DMS 273 (cell line): ENCODE results near the gene CFAP46.
"Not testable (repeated sequence)": the region's sequence is repeated elsewhere in the genome, so short reads cannot be mapped to it uniquely, and the experiment has no call there.

ENCODE experiments used
- DNase-seq: peaks from one replicate; lab custom pipeline; 2025; ENCODE audit not compliant: unreplicated experiment; lab: John Stamatoyannopoulos, UW

CFAP46 gene

DNA sequence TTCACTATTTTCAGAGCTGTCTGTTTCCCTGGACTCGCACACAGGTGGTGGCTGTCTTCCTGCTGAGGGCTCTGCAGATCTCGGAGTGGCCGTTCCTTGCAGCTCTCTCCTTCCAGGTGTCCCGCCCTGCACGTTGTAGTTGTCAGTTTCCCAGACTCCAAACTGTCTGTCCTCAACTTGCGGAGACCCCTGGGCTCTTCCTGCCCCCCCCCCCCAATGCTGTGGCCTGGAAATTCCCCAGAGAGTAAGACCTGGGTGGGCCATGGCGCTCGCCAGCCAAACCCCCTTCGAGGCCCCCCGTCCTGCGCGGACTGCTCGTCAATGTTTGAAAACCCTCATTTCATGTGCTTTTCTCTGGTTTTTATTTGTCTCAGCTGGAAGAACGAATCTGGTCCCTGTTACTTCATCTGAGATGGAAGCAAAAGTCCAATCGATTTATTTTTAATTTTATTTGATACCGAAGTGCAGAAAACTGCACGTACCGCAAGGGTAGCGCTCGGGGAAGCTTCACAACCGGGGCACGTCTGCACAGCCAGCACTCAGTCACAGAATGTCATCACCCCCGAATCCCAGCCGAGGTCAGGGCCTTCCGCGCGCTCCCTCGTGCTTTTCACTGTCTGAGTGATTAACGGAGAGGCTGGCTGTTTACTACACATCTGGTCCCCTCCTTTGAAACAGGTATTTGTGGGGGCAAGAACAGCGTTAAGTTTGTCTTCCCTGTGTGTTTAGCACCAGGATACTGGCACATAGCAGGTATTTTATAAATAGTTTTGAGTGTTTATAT lies 110.0 kb downstream of the CFAP46 start:
- no peak for DNase-seq

DNA sequence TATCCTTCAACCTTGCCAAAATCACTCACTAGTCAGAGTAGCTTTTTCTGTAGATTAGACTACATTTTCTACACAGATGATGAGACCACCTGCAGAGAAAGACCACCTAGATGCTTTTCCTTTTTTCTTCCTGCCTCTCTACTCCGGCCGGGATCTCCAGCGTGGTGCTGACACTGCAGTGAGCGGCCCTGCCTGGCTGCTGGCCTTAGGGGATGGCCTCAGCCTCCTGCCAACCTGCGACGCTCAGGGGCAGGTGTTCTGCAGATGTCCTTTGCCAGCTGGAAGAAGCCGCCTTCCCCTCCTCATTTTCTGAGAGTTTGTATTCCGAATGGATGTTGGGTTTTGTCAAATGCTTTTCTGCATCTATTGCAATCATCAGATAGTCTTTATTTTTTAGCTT lies 113.0 kb downstream of the CFAP46 start:
- DNase-seq, result no peak

DNA sequence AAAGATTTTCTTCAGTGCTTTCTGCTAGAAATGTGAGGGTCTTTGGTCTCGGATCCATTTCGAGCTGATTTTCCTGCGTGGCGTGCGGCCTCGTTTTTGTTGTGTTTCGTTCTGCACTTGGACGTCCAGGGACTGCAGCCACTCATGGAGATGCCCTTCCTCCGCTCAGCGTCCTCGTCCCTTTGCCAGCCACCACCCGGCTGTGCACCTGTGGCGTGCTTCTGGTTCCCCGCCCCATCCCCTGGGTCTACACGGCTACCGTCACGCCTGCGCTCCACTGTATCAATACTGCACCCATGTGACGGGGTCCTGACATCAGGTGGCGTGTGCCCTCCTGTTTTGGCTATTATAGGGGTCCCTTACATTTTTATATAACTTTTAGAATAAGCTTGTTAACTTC lies 113.7 kb downstream of the CFAP46 start:
- no peak for DNase-seq

DNA sequence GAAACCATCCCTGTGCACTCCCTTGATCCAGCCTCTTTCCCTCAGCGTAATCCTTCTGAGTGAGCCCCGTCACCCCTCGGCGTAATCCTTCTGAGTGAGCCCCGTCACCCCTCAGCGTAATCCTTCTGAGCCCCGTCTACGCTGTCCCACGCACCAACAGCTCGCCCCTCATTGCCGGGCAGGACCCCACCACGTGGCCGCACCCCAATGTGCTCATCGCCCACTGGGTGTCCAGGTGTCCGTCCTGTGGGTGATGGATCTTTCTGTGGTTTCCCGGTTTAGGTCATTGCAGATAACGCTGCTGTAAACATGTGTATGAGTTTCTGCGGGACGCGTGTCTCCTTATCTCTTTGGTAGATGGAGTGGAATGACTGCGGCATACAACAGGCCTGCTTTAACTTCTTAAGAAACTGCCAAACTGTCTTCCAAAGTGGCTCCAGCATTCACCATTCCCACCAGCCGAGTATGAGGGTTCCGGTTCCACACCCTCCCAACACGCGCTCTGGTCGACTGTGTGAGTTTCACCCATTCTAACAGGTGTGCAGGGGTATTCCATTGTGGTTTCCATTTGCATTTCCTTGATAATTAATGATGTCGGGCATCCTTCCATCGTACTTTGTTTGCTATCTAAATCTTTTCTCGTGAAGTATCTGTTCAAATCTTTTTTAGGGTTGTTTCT lies 114.4 kb downstream of the CFAP46 start:
- no peak for DNase-seq

DNA sequence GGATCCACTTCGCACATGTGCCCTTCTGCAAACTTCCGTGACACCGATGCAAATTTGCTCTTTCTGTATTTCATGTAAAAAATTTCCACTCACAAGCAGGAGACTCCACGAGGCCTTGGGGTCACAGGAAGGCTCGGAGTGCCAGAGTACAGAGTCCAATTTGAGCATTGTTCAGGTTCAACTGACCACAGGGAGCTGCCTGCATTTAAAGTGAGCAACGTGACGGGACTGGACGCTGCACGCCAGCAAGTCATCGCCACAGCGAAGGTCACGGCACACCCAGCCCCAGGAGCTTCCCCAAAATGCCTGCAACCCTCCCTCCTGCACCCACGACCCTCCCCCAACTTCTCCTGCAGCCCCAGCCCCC lies 115.0 kb downstream of the CFAP46 start:
- DNase-seq, result no peak

DNA sequence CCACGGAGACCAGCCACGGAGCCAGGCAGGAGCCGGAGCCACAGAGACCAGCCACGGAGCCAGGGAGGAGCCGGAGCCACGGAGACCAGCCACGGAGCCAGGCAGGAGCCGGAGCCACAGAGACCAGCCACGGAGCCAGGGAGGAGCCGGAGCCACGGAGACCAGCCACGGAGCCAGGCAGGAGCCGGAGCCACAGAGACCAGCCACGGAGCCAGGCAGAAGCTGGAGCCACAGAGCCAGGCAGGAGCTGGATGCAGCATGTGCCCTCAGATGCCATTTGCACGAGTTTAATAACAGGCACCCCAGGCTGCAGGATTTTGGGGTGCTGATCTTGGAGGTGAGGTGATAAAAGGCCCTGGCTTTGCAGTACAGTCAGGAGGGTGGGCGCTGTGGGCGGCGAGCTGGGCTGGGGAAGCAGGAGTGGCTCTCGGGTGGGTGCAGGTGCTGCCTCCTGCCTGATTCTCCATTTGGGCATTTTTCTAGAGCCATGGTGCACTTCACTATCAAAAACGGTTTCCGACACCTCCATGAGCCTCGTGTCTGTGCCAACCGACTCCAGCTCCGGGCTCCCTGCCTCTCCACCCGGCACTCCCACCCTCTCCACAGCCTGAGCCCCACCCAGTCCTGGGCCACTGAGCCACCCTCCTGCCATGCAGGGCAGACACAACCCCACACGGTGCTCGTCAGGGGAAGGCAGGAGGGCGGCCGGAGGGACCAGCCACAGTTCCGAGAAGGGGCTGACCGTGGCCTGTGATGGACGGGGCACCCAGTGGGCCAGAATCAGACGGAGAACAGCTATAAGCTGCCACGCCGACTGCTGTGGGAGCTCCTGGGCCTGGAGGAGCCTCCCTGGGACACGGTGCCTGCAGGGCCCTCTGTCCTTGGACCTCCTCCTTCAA lies 115.6 kb downstream of the CFAP46 start:
- no peak for DNase-seq

DNA sequence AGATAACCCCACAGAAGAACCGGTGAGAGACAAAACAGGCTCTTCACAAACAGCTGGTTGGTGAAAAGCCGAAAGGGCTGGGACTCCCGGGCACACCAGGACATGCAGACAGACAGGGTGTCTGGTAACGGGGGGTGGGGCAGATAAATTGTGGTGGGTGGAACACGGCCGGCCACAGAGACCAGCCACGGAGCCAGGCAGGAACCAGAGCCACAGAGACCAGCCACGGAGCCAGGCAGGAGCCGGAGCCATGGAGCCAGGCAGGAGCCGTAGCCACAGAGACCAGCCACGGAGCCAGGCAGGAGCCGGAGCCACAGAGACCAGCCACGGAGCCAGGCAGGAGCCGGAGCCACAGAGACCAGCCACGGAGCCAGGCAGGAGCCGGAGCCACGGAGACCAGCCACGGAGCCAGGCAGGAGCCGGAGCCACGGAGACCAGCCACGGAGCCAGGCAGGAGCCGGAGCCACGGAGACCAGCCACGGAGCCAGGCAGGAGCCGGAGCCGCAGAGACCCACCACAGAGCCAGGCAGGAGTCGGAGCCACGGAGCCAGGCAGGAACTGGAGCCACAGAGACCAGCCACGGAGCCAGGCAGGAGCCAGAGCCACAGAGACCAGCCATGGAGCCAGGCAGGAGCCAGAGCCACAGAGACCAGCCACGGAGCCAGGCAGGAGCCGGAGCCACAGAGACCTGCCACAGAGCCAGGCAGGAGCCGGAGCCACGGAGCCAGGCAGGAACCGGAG lies 116.4 kb downstream of the CFAP46 start:
- not testable (repeated sequence) for DNase-seq

DNA sequence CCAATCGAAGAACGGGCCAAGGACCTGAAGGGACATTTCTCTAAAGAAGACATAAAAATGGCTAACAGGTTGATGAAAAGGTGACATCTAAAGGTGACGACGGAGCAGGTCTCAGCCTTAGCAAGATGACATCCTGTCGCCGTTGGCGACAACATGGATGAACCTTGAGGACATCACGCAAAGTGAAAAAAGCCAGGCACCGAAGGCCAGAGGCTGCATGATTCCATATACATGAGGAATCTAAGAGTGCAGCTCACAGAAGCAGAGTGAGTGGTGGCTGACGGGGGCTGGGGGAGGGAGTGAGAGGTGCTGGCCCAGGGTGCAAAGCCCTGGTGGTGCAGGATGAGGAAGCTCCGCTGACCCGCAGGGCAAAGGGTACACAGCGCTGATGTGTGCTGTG lies 122.3 kb downstream of the CFAP46 start:
- no peak for DNase-seq

DNA sequence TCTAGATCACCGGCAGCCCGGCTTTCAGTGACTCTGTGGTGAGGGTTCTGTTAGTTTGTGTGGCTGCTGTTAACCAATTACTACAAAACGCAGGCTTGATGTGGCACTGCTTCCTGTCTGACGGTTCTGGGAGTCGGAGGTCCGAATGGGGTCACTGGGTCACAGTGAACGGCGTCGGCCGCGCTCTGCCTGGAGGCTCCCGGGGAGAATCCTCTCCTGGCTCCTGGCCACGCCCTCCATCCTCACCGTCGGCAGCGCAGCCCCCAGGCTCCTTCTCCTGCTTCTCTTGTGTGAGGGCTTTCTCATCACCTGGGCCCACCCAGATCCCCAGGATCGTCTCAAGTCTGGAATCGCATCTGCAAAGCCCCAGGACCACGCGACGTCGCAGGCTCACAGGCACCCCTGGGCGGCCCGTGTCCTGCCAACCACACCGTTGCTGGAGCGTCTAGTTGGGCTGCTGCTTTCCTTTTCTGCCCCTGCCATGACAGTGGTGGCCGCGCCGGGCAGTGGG lies 124.6 kb downstream of the CFAP46 start:
- no peak for DNase-seq

DNA sequence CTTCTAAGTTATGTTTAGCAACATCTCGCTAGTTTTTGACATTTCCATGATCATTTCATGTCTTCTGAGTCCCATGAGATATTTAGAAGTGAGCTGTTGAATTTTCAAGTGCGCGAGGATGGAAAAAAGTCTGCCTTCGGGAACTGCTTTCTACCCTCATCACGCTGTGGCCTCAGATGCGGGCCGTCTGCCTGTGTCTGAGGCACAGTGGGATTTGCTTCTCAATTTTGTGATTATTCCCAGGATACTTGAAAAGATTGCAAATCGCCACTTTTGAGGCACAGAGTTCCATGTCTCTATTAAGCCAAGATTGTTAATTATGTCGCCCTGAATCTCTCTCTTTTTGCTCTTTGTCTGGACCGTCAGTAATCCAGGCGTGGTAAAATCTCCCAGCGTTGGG lies 125.7 kb downstream of the CFAP46 start:
- DNase-seq, result no peak

DNA sequence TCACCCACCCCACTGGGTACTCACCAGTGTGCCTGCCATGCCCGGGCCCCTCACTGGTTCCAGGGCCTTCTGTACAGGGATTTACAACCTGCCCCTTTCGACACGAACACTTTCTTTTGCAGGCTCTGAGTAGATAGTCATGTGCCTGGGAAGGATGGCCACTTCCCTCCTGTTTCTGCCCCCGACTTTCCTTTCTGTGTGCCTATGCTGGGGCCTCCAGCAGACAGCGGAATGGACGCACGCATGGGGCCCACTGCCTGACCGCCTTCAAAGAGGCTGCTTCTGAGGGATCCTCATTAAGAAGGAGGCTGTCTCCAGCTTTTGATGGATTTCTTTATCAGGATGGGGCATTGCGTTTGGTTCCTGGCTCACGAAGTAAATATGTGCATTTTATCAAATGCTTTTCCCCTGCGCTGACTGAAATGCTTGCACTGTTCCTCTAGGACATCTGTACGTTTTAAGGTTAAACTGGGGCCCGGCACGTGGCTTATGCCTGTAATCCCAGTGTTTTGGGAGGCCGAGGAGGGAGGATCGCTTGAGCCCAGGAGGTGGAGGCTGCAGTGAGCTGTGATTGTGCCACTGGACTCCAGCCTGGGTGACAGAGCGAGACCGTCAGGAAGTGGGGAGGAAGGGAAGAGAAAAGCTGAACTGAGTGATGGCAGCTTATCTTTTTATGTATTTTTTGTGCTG lies 127.1 kb downstream of the CFAP46 start:
- DNase-seq, result no peak

DNA sequence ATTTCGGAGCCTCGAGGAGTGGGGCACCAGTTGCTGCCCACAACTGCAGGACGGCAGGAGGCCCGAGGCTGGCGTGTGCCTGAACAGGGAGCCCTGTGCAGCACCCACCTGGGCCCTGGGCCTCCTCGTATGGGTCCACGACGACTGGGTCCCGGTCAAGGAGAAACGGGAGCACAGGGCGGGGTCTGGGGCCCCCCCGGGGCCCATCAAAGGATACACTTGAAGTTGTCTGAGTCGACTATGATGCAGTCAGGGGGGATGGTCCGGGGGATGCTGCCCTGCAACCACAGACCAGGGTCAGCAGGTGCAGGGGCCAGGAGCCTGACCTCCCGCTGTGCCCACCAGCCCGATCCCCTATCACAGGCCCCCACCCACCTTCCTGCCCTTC lies 127.9 kb downstream of the CFAP46 start:
- DNase-seq, result no peak

DNA sequence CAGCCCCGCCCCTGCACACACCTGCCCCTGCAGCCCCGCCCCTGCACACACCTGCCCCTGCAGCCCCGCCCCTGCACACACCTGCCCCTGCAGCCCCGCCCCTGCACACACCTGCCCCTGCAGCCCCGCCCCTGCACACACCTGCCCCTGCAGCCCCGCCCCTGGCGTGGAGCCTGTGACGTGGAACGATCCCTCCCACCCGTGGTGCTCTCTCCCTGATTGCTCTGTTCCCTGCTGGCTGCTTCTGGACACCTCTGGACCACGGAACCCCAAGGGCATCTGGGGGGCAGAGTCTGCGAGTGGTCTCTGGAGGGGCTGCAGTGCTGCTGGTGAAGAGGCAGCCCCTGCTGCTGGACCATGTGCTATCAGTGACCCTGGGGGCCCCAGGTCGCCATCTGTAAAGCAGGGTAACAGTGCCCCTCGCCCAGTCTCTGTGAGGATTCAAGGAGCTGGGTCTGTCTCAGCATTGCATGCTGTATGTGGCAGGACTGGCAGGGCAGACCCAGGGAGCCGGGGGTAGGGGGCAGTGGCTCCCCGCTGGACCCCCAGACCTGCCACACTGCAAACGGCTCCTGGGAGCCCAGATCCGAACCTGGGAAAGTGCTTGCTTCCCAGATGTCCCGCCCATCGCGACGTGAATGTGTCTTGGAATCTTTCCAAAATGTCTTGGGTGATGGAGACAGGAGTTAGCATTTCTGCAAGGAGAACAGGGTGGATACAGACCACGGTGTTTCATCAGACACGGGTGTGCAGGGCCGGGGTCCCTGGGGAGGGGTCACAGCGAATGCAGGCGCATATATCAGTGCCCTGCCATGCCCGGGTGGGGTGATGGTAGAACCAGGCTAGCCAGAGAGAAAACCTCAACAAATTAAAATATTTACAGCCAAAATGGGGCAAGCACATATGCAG lies 128.6 kb downstream of the CFAP46 start:
- DNase-seq, result no peak

DNA sequence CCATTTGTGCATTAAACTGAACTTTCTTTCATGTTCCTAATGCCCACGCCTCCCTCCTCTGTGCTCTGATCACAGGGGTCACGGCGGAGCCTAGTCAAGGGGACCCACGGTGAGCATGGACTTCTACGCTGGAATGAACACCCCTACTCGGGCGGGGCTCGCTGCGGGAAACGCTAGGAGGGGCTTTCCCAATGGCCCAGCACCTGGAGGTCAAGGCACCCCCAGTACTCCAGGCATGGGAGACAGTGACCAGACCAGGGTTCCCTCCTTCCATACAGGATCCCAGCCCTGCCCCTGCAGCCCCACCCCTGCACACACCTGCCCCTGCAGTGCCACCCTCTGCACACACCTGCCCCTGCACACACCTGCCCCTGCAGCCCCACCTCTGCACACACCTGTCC lies 129.4 kb downstream of the CFAP46 start:
- no peak for DNase-seq

DNA sequence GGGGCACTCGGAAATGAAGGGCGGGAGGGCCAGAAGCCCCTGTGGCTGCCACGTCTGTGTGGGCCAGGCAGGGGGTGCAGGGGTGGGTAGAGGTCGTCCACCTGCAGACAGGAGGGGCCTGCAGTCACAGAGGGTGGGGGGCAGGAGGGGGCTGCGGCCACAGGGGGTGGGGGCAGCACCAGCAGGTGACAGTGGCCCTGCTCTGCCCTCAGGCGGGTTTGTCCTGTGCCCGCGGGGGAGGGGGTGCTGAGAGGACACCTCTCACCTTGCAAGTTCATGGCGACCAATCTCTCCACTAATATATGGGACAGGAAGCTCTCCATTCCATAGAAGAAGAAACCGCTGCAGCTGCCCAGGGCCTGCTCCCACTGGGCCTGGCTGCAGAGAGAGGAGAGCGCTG lies 129.8 kb downstream of the CFAP46 start:
- no peak for DNase-seq

DNA sequence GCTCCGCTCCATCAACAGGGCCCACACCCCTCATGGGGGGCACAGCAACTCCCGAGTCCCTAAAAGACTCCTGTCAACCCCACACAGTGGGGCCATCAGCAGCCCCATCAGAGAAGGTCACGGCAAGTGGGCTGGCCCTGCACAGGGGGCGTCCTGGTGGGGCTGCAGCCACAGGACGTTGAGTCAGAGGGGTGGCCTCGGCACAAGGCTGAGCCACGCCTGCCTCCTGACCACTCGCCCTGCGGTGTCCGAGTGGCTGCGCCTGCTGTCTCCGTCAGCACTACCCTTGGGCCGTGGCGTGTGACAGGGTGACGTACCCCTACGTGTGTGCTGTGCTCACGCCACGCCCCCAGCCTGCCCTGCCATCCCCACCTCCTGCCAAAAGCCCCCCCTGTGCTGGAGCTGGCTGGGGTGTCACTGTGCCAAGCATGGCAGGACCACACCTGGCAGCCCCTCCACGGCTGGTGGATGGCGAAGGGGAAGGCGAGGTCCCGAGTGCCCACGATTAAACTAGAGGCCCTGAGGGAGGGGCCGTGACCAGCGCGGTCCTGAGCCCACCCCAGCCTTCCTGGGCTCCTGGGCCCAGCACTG lies 130.4 kb downstream of the CFAP46 start:
- no peak for DNase-seq

DNA sequence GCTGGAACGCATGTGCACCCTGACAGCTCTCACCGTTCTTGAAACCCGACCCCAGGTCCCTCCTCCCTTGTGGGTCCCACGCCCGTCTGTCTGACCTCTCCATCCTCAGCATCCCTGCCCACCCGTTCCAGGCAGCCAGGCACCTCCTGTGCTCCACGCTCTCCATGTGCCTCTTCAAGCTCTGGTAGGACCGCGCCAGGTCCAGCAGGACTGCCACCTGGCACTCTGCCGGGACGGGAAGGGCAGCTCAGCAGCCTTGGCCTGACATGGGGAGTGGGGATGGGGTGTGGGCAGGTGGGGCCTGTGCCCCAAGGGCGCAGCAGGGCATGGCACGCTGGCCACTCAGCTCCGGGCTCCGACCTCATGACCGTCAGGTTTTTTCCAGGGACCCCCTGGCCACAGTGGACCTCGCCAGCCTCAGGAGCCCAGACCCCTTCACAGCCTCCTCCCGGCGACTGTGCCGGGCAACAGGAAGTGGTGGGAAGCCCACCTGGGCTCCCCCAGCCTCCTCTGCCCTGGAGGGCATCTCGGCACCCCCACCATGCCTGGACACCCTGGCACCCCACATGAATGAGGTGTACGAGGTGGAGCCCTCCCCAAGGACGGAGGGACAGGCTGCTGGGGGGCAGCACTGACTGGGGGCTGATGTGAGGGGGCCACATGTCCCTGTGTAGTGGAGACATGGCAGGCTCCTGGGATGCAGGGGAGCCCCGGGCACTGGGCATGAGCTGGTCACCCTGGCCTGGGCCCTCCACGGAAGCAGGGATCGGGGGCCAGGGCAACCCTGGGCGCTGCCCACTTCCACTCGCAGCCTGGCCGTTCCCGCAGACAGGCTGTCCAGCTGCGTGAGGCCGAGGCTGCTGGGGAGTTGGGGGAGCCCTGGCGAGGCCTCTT lies 131.3 kb downstream of the CFAP46 start:
- DNase-seq, result no peak
